HFFc6 (cell line): ENCODE data around the gene AOPEP. TPM values are rescaled to one million over a fixed set of nuclear protein-coding genes. Genes with fewer than 3 reads are reported as not detected.

ENCODE experiments used
- DNase-seq: peaks from one replicate; pipeline ENCODE4 v3.0.0-alpha.2; 2018
- H3K27ac Mint-ChIP-seq: 2 replicates; pipeline ENCODE4 v1.8.0; 2020; ENCODE audit warnings: mild to moderate bottlenecking, mixed read lengths
- H3K27me3 Mint-ChIP-seq: 2 replicates; pipeline ENCODE4 v1.8.0; 2021; ENCODE audit warnings: mild to moderate bottlenecking, moderate library complexity, mixed read lengths; ENCODE audit not compliant: insufficient read depth
- H3K36me3 Mint-ChIP-seq: 2 replicates; pipeline ENCODE4 v1.8.0; 2021; ENCODE audit warnings: low read depth, mixed read lengths
- H3K4me1 Mint-ChIP-seq: 2 replicates; pipeline ENCODE4 v1.8.0; 2020; ENCODE audit warnings: low read depth, mixed read lengths
- H3K4me3 Mint-ChIP-seq: 2 replicates; pipeline ENCODE4 v1.8.0; 2020; ENCODE audit warnings: mild to moderate bottlenecking, moderate library complexity, mixed read lengths
- H3K9me3 Mint-ChIP-seq: 2 replicates; pipeline ENCODE4 v1.8.0; 2020; ENCODE audit warnings: mild to moderate bottlenecking, mixed read lengths
- total RNA-seq, 6 experiments: library from RNA; stranded (reverse); fragmentation: NEBNext Ultra II Directional; extraction: Animal tissue kit (Norgen Biotek cat#: 25700); gene quantifications; 2 replicates in 1 of 6; 3 replicates in 5 of 6; pipeline ENCODE4 v1.2.3, GENCODE V29; 2021
- TF ChIP-seq, protein P1 (sequence below): fragments of 200-600 bp; sonication (generic); IDR thresholded peaks from 2 replicates; pipeline ENCODE4 v1.5.0; 2021; ENCODE audit warnings: antibody characterized with exemption, mild to moderate bottlenecking

Gene AOPEP
- total RNA-seq, 6 experiments from 2014 or later, result 32.2 to 46.6 (median 36.3) TPM

DNA sequence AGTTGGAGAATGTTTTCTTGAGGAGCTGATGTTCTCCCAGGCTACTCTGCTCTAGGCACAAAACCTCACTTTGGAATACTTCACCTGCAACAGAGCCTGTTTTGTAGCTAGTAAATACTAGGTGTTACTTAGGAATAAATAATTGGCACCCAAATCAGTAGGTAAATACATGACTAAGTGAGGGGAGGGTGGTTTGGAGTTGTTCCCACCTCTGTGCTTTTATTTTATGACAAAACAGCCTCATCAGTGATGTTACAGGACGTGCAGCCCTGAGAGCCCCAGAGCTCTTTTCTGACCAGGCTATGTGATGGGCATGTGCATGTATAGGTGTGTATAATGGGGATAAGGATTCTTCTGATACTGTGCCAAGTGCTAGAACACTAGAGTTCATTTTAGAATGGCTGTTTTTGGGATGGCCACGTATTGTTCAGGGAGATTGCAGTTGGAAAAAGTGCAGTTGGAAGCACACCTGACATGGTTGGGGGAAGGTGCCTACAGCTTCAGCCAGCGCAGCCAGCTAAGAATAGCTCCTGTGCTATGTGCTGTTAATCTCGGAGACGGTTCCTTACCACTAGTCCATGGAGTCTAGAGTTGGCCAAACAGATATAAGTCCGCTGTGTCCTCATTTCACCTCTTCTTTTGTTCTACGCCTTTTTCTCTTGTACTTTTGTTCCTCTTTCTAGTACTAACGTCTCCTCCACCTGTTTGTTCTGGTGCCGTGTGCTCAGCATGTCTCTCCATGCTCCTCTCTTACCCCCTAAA is 306.3 kb downstream of the AOPEP start:
- Mint-ChIP-seq H3K27me3 (peaks cover 4% of the 10 kb centered on the region), H3K27ac (no peak overlapping the region; the same call in 1 of the 2 replicates), H3K36me3 (peaks cover 37% of the 10 kb centered on the region), H3K9me3 (no peaks in the 10 kb centered on the region), H3K4me1 (peaks cover 85% of the 10 kb centered on the region), H3K4me3 (no peak overlapping the region)
- TF ChIP-seq, protein P1, sequence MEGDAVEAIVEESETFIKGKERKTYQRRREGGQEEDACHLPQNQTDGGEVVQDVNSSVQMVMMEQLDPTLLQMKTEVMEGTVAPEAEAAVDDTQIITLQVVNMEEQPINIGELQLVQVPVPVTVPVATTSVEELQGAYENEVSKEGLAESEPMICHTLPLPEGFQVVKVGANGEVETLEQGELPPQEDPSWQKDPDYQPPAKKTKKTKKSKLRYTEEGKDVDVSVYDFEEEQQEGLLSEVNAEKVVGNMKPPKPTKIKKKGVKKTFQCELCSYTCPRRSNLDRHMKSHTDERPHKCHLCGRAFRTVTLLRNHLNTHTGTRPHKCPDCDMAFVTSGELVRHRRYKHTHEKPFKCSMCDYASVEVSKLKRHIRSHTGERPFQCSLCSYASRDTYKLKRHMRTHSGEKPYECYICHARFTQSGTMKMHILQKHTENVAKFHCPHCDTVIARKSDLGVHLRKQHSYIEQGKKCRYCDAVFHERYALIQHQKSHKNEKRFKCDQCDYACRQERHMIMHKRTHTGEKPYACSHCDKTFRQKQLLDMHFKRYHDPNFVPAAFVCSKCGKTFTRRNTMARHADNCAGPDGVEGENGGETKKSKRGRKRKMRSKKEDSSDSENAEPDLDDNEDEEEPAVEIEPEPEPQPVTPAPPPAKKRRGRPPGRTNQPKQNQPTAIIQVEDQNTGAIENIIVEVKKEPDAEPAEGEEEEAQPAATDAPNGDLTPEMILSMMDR, result no peak
- no peak for DNase-seq

DNA sequence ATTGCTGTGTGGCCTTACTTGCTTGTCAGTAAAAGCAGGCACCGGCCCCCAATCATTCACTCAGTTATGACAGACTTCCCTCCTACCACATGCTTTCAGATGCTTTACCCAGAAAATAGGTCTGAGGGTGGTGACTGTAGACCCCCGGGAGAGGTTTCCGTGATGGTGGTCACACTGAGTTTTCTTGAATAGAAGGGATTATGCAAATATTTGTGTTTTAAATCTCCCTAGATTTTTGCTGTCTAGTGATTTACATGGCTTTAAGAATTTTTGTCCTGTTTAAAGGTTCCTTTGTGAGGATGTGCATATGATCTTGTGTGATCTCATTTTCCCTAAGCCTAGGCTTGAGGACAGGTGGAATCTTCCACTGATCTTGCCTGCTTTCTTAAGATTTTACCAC is 309.3 kb downstream of the AOPEP start:
- Mint-ChIP-seq H3K27ac (peak overlapping the region; percentile 82; the same call in 1 of the 2 replicates), H3K27me3 (peaks cover 4% of the 10 kb centered on the region; the same call in 1 of the 2 replicates), H3K4me1 (peaks cover 76% of the 10 kb centered on the region), H3K4me3 (no peak overlapping the region; the same call in 1 of the 2 replicates), H3K36me3 (peaks cover 46% of the 10 kb centered on the region), H3K9me3 (no peaks in the 10 kb centered on the region)
- TF ChIP-seq, protein P1, result no peak
- no peak for DNase-seq

DNA sequence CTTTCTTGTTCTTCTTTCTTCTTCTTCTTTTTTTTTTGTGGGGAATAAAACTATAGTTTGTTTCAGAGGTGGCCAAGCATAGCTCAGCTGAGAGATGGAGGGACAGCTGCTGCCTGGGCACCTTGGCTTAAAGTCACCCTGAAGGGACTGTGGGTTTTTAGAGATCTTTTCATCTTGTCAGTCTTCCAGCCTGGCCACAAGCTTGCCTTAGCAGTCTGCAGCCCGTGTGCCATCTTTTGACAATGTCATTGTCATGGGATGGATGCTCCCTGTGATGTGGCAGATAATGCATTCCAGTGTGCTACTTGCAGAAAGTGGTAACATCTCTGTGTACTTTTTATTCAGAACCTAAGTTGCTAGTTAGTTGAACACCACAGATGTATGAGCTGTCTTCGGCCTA is 310.2 kb downstream of the AOPEP start:
- Mint-ChIP-seq H3K4me1 (peaks cover 76% of the 10 kb centered on the region), H3K4me3 (peak overlapping the region; percentile 36), H3K27ac (peak overlapping the region; percentile 82), H3K36me3 (peaks cover 41% of the 10 kb centered on the region), H3K9me3 (no peaks in the 10 kb centered on the region), H3K27me3 (peaks cover 6% of the 10 kb centered on the region)
- TF ChIP-seq, protein P1, result no peak
- no peak for DNase-seq

DNA sequence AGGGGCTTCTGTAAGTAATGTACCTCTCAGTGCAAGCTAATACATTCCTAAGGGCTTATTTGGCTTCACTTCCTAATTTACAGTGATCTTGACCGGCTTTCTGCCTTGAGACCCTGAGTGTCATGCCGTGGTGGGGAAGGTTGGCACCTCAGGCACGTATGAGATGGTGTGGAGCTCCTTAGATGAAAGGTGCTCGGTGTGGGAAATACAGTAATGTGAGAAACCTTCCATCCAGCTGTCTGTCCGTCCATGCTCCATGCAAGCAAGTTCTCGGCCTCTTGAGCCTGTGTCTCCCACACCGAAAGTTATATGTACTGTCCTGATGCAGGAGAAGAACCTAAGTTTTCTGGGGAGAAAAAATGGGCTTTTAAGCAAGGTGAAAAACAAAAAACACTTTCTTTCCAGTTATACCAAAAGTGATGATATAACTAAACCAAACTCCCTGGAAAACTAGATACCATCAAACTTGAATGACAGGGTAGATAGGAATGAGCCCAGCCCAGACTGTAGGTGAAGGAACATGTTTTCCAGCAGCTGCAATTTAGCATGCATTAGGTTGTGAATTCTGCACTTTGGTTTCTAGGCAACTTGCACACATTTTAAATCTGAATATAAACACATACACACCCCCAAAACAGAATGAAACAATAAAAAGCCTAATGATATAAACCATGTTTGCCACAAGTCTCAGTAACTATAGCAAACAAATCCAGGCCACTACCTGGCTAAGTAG is 311.5 kb downstream of the AOPEP start:
- Mint-ChIP-seq H3K4me1 (peaks cover 68% of the 10 kb centered on the region), H3K9me3 (no peaks in the 10 kb centered on the region), H3K4me3 (peak overlapping the region; percentile 55), H3K27me3 (peaks cover 7% of the 10 kb centered on the region), H3K36me3 (peaks cover 48% of the 10 kb centered on the region), H3K27ac (peak overlapping the region; percentile 82)
- TF ChIP-seq, protein P1, result no peak
- peak; percentile 64 for DNase-seq

DNA sequence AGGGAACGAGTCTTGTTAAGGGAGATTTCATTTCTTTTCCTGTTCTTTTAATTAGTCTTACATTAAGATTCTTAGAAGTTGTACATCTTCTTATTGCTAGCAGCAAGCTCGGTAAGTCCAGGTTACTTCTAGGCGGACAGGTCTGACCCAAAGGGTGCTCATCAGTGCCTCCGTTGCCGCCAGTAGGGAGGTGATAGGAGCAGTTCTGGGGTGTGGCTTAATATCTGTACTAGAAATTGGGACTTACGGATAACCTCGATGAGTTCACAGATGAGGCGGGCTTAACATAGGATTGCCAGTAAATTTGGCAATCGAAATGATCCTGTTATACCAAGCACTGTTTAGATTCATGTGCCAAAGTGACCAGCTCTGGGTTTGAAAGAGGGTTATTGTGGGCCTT is 312.2 kb downstream of the AOPEP start:
- no peak overlapping the region for H3K4me3 Mint-ChIP-seq
- H3K36me3 Mint-ChIP-seq, result peaks cover 48% of the 10 kb centered on the region
- TF ChIP-seq, protein P1, result no peak
- H3K9me3 Mint-ChIP-seq, result no peaks in the 10 kb centered on the region
- DNase-seq, result no peak
- H3K4me1 Mint-ChIP-seq, result peaks cover 63% of the 10 kb centered on the region
- H3K27me3 Mint-ChIP-seq, result peaks cover 7% of the 10 kb centered on the region
- peak overlapping the region; percentile 82 for H3K27ac Mint-ChIP-seq
